GM21367 (cell line): ENCODE results near the gene KRTAP13-2.

Source experiments
- ATAC-seq: cut with Tn5 transposase; IDR thresholded peaks from one replicate; pipeline ENCODE4 v1.9.1; 2021; ENCODE audit not compliant: unreplicated experiment

KRTAP13-2 gene, protein sequence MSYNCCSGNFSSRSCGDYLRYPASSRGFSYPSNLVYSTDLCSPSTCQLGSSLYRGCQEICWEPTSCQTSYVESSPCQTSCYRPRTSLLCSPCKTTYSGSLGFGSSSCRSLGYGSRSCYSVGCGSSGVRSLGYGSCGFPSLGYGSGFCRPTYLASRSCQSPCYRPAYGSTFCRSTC

DNA sequence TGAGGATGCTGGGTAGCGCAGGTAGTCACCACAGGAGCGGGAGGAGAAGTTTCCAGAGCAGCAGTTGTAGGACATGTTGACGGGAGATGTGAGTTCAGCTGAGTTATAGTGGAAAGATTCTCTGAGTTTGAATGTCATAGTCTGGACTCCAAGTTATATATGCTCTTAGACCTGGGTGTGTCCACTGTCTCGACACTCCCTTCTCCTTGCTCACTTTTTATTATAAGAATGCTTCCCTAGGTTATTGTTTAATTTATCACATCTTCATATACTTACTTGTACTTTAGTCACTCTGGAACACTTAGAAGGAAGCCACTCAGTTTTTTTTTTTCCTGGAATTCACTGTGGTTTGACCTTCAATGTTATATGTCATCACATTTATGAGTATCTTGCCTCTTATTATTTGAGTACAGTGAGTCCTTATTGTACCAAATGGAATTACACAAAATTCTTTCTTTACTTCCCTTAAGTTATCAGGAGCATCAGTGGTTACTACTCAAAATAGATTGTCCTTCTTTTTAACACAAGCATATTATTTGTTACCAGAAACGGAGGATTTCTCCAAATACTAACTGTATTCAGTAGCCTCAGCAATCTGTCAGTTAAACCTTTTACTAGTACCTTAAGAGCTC is at the start of gene KRTAP13-2:
TSS of gene KRTAP13-2 (minus strand) at position 133 of the 632 bp plus-strand sequence. CDS start at position 75, 58 bp downstream.
- no peak for ATAC-seq

DNA sequence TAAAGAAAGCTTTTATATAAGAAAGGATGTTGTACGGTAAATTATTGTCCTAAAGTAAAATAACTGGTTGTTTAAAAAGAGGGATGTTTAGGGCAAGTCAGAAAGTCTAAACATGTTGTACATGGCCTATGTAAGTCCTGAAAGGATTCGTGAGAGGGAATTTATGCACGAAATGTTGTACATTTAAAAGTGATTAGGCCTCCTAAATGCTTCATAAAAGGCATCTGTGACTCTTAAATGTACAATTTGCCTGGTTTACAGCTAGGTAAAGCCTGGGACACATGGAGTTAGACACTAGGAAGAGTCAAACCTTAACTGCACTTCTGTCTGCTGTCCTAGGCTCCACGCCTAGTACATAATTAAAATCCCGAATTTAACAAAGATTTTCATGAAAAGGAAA is 43.9 kb upstream of the KRTAP13-2 start:
- ATAC-seq = no peak

- peak; percentile 71 for ATAC-seq
Measured at GRCh38 chr21:30408782-30409494, 36.9 kb upstream of the KRTAP13-2 start.

- no peak for ATAC-seq
Measured at GRCh38 chr21:30395731-30396130, 23.7 kb upstream of the KRTAP13-2 start, which contains the start of gene KRTAP13-1. TSS of gene KRTAP13-1 (plus strand) at chr21:30396031. CDS start at chr21:30396087, 56 bp downstream.

DNA sequence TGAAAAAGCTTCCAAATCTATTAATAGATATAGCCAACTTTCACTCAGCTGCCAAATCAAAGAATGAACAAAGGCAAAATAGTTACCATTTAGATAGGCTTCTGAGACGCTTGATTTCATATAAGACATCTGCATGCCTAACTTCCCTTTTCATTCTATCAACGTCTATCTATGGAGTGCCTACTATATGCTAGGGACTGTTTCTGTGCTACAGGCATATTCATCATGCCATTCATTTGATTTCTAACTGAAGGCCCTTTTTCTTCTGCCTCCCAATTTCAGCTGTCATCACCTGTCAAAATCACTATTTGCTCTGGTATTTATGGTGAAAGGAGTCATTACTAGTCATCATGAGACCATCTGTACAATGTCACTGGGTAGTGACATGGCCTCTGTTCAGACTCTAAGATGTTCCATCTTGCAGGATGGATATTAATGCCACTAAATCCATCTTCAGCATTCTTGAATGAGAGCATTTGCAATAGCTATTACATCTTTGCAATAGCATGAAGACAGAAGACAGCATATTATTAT is 19.5 kb upstream of the KRTAP13-2 start:
- no peak for ATAC-seq

DNA sequence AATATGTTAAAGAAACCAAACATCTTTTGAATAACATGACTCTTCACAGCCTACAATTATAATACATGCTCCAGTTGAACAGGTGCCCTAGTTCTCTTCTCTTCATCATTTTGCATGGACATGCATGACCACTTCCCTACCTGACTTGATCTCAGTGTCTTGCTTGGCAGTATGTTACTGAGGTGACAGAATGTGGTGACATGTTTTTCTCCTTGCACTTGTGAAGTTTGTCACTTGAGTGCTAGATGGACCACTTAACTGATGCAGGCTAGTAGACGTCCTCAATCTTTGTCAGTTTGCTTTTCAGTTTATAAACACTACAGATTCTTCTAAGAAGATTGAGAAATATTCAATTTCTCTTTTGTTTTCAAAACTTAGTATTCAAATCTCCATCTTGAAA is 10.1 kb upstream of the KRTAP13-2 start:
- ATAC-seq = no peak

DNA sequence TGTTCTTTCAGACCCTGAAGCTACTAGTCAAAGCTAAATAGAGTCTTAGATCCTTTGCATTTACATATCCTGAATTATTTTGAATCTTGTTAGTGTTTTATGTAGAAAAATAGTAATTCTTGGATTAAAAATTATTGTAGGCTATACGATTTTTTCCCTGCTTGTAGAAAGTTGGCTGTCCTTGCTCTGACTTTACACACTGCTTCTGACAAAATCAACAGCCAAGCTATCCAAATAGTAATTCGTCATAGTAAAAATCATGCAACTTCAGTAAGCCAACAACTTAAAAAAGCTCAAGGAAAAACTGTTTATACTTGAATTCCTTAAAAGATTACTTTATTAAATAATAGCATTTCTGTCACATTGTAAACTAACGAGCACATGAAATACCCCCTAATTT is 16.2 kb downstream of the KRTAP13-2 start:
- ATAC-seq = no peak

DNA sequence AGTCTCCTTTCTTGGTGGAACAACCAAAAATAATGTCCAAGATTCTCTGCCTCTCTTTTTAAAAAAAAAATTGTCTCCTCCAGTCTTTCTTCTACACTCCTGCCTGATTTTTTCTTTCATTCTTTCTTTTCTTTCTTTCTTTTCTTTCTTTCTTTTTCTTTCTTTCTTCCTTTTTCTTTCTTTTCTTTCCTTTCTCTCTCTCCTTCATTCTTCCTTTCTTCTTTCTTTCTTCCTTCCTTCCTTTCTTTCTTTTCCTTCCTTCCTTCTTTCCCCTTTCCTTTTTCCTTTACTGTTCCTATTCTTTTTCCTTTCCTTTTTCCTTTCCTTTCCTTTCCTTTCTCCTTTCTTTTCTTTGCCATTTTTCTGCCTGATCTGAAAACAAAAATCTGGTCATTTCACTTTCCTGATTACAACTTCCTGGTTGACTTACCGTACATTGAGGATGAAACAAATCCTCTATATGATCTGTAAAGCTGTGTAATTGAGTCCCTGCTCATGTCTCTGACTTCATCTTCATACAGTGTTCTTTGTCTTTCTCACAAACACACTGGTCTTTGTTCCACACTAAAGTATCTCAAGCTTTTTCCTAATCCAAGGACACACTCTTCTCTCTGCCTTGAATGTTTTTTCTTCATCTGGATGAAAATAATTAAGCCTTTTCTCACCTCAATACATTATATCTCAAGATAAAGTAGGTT is 17.6 kb downstream of the KRTAP13-2 start:
- no peak for ATAC-seq

- ATAC-seq = no peak
Measured at GRCh38 chr21:30351534-30351933, 20.5 kb downstream of the KRTAP13-2 start.

GRCh38 chr21:30349572-30349971 is 22.5 kb downstream of the KRTAP13-2 start:
- ATAC-seq = no peak

GRCh38 chr21:30348506-30348905 is 23.6 kb downstream of the KRTAP13-2 start, which contains the start of gene KRTAP23-1:
TSS of gene KRTAP23-1 (minus strand) at chr21:30348606. CDS start at chr21:30348606, 0 bp downstream.
- ATAC-seq = no peak

- ATAC-seq = no peak
Measured at GRCh38 chr21:30345014-30345413, 27.1 kb downstream of the KRTAP13-2 start.

DNA sequence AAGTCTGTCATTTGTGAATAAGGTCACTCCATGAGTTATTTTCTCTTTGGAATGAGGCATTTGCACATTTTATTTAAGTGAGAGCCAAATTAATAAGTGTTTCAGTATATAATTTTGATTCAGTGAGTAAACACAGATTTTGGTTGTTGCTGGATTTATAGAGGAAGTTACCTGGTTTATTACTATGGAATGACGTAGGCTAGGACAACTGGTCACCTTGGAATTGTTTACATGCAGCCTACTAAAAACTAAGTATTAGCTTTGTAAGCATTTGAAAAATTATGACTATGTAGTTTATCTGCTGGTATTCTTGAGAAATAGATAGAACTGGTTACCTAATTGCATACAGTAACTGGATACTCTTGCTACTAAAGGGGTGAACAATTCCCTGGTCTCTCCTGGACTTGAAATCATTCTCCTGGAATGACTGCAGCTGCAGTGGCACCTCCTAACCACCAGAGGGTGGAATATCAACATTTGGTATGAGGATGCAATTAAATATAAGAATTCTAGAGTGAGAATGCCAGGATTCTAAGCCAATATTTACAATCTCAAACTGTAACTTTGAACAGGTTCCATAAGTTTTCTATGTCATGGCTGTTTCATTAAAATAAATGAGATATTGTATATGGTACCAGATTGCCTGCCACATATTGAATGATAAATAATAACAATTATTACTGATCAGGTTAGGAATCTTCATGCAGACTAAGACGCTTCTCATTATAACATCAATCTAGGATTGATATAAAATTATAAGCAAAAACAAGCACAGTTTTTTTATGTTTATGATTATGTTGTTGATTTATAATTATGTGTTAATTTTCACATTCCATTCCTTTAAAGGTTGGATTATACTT is 31.1 kb downstream of the KRTAP13-2 start:
- ATAC-seq = no peak

DNA sequence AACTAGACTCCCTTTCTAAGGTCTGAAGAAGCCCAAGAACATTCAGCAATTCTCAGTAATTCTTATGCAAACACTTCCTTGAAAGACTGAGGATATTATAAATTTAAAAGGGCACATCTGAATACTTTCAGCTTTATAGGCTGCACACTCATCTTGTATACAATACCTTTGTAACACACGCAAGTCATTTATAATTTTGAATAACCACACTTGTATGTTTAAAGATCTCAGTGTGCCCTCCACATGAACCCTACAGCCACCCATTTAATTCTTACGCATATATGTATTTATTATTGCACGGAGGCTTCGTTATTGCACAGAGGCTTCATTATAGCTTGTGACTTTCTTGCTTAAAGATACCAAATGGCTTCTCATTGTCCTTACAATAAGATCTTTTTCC is 33.4 kb downstream of the KRTAP13-2 start:
- ATAC-seq = no peak

DNA sequence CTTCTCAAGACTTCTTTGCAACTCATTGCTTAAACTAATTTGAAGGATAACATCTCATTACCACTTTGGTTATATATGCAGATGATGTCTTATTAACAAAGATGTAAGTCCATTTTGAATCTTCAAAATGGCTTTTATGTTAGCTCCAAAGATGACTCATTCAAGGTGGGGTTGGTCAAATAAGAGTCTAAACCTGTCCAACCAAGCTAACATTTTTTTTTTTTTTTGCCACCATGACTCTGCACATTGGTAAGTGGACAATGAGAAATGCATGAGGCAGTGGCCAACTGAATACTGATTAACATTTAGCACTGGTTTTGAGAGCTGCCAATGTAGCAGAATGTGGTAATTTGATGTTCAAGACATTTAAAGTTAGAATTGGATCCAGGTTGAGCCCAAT is 34.3 kb downstream of the KRTAP13-2 start:
- ATAC-seq = no peak

DNA sequence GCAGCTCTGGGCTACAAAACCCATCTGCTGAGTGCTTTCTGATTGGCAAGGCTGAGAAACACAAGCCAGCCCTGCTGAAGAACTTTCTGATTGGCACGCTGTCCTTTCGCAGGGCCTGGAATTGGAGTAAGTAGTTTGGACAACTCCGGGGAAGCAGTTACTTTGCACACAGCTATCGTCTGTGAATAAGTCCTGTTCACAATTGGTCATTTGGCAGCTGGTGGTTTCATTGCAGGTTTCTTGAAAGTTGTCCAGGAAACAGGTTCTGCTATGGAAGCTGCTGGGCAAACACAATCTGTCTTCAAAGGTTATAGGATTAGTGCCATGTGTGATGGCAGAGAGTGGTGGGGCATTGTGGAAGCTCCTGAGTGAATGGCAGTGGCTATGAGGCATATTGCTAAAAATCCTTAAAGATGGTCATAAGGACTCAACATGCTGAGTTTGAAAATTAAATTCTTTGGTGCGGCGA is 34.8 kb downstream of the KRTAP13-2 start, which contains the start of gene KRTAP27-1:
TSS of gene KRTAP27-1 (minus strand) at position 419 of the 469 bp plus-strand sequence. CDS start at position 393, 26 bp downstream.
- no peak for ATAC-seq

GRCh38 chr21:30336596-30336995 is 35.5 kb downstream of the KRTAP13-2 start:
- ATAC-seq = no peak

GRCh38 chr21:30333736-30334135 is 38.3 kb downstream of the KRTAP13-2 start:
- ATAC-seq = no peak

- no peak for ATAC-seq
Measured at GRCh38 chr21:30332681-30333080, 39.4 kb downstream of the KRTAP13-2 start.
